Central memory CD8-positive, alpha-beta T cell (primary cell): Measurements from ENCODE around the gene RNF168.
"Not testable (repeated sequence)": the region's sequence is repeated elsewhere in the genome, so short reads cannot be mapped to it uniquely, and the experiment has no call there.

Experiments used
- ATAC-seq: fragments of 150-1000 bp; cut with Tn5 transposase; replicated peaks from 2 replicates; pipeline ENCODE4 v1.10.0; 2022; ENCODE audit warnings: mild to moderate bottlenecking, moderate FRiP score, moderate number of reproducible peaks; ENCODE audit not compliant: poor library complexity, severe bottlenecking; ENCODE audit errors: extremely low read depth
- DNase-seq, 2 donors: peaks; one replicate each; pipeline ENCODE4 v3.0.0; 2021; ENCODE audit warnings: low spot score in 2 of 2
- H3K27ac Mint-ChIP-seq: one replicate; pipeline ENCODE4 v1.8.0; 2022; ENCODE audit warnings: low read depth, mild to moderate bottlenecking, moderate library complexity, mixed read lengths
- H3K27me3 Mint-ChIP-seq: one replicate; pipeline ENCODE4 v1.8.0; 2022; ENCODE audit warnings: mixed read lengths
- H3K36me3 Mint-ChIP-seq: one replicate; pipeline ENCODE4 v1.8.0; 2022; ENCODE audit warnings: mild to moderate bottlenecking, moderate library complexity, mixed read lengths; ENCODE audit not compliant: insufficient read depth
- H3K4me1 Mint-ChIP-seq: one replicate; pipeline ENCODE4 v1.8.0; 2022; ENCODE audit warnings: mixed read lengths
- H3K4me3 Mint-ChIP-seq: one replicate; pipeline ENCODE4 v1.8.0; 2022; ENCODE audit warnings: mild to moderate bottlenecking, moderate library complexity, mixed read lengths
- H3K9me3 Mint-ChIP-seq: one replicate; pipeline ENCODE4 v1.8.0; 2022; ENCODE audit warnings: mixed read lengths

RNF168 gene

GRCh38 chr3:196511108-196511507 lies 7.5 kb upstream of the RNF168 start:
- H3K9me3 Mint-ChIP-seq, H3K36me3 Mint-ChIP-seq, DNase-seq, H3K4me1 Mint-ChIP-seq, H3K27ac Mint-ChIP-seq, ATAC-seq, H3K4me3 Mint-ChIP-seq: not testable (repeated sequence)
- H3K27me3 Mint-ChIP-seq: peaks cover 20% of the 10 kb centered on the region

GRCh38 chr3:196506687-196507086 lies 3.1 kb upstream of the RNF168 start:
- ATAC-seq (no peak), DNase-seq (no peak)
- Mint-ChIP-seq H3K36me3 (peaks cover 13% of the 10 kb centered on the region), H3K4me3 (no peak overlapping the region), H3K27ac (no peak overlapping the region), H3K4me1 (peaks cover 17% of the 10 kb centered on the region), H3K27me3 (peaks cover 1% of the 10 kb centered on the region), H3K9me3 (no peaks in the 10 kb centered on the region)

- H3K4me3 Mint-ChIP-seq: peak overlapping the region; percentile 97
These were observed 988 bp upstream of the RNF168 start for GRCh38 chr3:196504556-196504955.

GRCh38 chr3:196504077-196504398 lies 470 bp upstream of the RNF168 start:
- peaks cover 16% of the 10 kb centered on the region for H3K36me3 Mint-ChIP-seq
- ATAC-seq, H3K27me3 Mint-ChIP-seq, DNase-seq, H3K9me3 Mint-ChIP-seq: not testable (repeated sequence)
- peak overlapping the region; percentile 90 for H3K27ac Mint-ChIP-seq
- H3K4me3 Mint-ChIP-seq: peak overlapping the region; percentile 97
- H3K4me1 Mint-ChIP-seq: peaks cover 33% of the 10 kb centered on the region

More at GRCh38 chr3:196504556-196504955, 988 bp upstream of the RNF168 start:
- no peak for DNase-seq
- H3K27me3 Mint-ChIP-seq: no peaks in the 10 kb centered on the region
- peaks cover 28% of the 10 kb centered on the region for H3K4me1 Mint-ChIP-seq
- peaks cover 15% of the 10 kb centered on the region for H3K36me3 Mint-ChIP-seq
- H3K27ac Mint-ChIP-seq: no peak overlapping the region
- H3K9me3 Mint-ChIP-seq: no peaks in the 10 kb centered on the region
- ATAC-seq: no peak

- H3K9me3 Mint-ChIP-seq: no peaks in the 10 kb centered on the region
- peak; percentile 63 for ATAC-seq
These were observed 783 bp downstream of the RNF168 start for GRCh38 chr3:196502775-196503195.

GRCh38 chr3:196501316-196502044 lies 2.1 kb downstream of the RNF168 start:
- Mint-ChIP-seq H3K36me3 (peaks cover 23% of the 10 kb centered on the region), H3K4me3 (peak overlapping the region; percentile 97), H3K27me3 (no peaks in the 10 kb centered on the region), H3K4me1 (peaks cover 49% of the 10 kb centered on the region), H3K9me3 (no peaks in the 10 kb centered on the region), H3K27ac (peak overlapping the region; percentile 90)
- DNase-seq (no peak), ATAC-seq (peak; percentile 17)

More at GRCh38 chr3:196502775-196503195, 783 bp downstream of the RNF168 start:
- H3K4me3 Mint-ChIP-seq: peak overlapping the region; percentile 97
- peak; percentile 35 to 49 for DNase-seq
- peaks cover 22% of the 10 kb centered on the region for H3K36me3 Mint-ChIP-seq
- H3K27ac Mint-ChIP-seq: peak overlapping the region; percentile 90
- H3K27me3 Mint-ChIP-seq: no peaks in the 10 kb centered on the region
- peaks cover 46% of the 10 kb centered on the region for H3K4me1 Mint-ChIP-seq

GRCh38 chr3:196499807-196500524 lies 3.6 kb downstream of the RNF168 start:
- H3K9me3 Mint-ChIP-seq: no peaks in the 10 kb centered on the region
- peaks cover 30% of the 10 kb centered on the region for H3K36me3 Mint-ChIP-seq
- H3K27ac Mint-ChIP-seq: peak overlapping the region; percentile 44
- ATAC-seq (no peak), DNase-seq (no peak)
- peak overlapping the region; percentile 97 for H3K4me3 Mint-ChIP-seq
- H3K4me1 Mint-ChIP-seq: peaks cover 60% of the 10 kb centered on the region
- no peaks in the 10 kb centered on the region for H3K27me3 Mint-ChIP-seq

- Mint-ChIP-seq H3K4me1 (peaks cover 62% of the 10 kb centered on the region), H3K4me3 (peak overlapping the region; percentile 97), H3K9me3 (no peaks in the 10 kb centered on the region), H3K27ac (no peak overlapping the region), H3K36me3 (peaks cover 31% of the 10 kb centered on the region), H3K27me3 (no peaks in the 10 kb centered on the region)
- ATAC-seq: no peak
- no peak for DNase-seq
These were observed 4.5 kb downstream of the RNF168 start for GRCh38 chr3:196499061-196499460.

- Mint-ChIP-seq H3K4me3 (no peak overlapping the region), H3K4me1 (peaks cover 62% of the 10 kb centered on the region), H3K36me3 (peaks cover 29% of the 10 kb centered on the region), H3K27me3 (no peaks in the 10 kb centered on the region), H3K9me3 (no peaks in the 10 kb centered on the region), H3K27ac (no peak overlapping the region)
- no peak for ATAC-seq
- no peak for DNase-seq
These were observed 5.3 kb downstream of the RNF168 start for GRCh38 chr3:196498297-196498696.

- Mint-ChIP-seq H3K4me1 (peaks cover 66% of the 10 kb centered on the region), H3K9me3 (no peaks in the 10 kb centered on the region), H3K36me3 (peaks cover 19% of the 10 kb centered on the region), H3K27me3 (no peaks in the 10 kb centered on the region), H3K27ac (no peak overlapping the region), H3K4me3 (no peak overlapping the region)
- DNase-seq (no peak), ATAC-seq (no peak)
These were observed 7.4 kb downstream of the RNF168 start for GRCh38 chr3:196496183-196496582.

DNA sequence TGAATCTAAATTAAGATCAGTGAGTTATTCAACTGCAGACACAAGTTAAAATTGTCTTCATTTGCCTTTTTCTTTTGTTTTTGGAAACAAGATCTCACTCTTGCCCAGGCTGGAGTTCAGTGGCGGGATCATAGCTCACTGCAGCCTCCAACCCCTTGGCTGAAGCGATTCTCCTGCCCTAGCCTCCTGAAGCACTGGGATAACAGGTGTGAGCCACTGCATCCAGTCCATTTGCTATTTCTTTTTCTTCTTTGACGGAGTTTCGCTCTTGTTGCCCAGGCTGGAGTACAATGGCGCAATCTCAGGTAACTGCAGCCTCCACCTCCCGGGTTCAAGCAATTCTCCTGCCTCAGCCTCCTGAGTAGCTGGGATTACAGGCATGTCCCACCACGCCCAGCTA lies 10.3 kb downstream of the RNF168 start:
- ATAC-seq (no peak), DNase-seq (no peak)
- Mint-ChIP-seq H3K27me3 (no peaks in the 10 kb centered on the region), H3K4me3 (no peak overlapping the region), H3K27ac (no peak overlapping the region), H3K36me3 (peaks cover 18% of the 10 kb centered on the region), H3K4me1 (peaks cover 57% of the 10 kb centered on the region), H3K9me3 (no peaks in the 10 kb centered on the region)

GRCh38 chr3:196492080-196492479 lies 11.5 kb downstream of the RNF168 start:
- peaks cover 55% of the 10 kb centered on the region for H3K4me1 Mint-ChIP-seq
- H3K9me3 Mint-ChIP-seq: no peaks in the 10 kb centered on the region
- no peak overlapping the region for H3K27ac Mint-ChIP-seq
- DNase-seq: no peak
- no peak for ATAC-seq
- no peak overlapping the region for H3K4me3 Mint-ChIP-seq
- no peaks in the 10 kb centered on the region for H3K27me3 Mint-ChIP-seq
- H3K36me3 Mint-ChIP-seq: peaks cover 22% of the 10 kb centered on the region

DNA sequence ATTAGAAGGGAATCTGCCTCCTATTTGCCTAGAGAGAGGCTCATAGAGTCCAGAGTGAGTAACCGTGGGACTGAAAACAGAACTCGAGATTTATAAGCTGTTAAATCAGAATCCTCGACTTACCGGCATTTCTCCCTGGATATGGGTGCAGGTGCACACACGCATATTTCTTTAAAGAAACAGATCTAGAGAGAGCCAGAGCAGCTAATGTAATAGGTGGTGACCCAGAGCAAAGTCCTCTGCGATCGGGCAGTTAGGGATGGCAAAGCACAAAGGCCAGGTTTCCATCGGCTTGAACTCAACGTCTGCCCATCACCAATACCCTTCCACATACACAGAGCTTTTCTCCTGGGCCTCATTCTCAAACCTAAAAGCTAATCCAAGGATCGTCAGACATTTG lies 13.8 kb downstream of the RNF168 start:
- Mint-ChIP-seq H3K4me3 (no peak overlapping the region), H3K27me3 (no peaks in the 10 kb centered on the region), H3K36me3 (peaks cover 34% of the 10 kb centered on the region), H3K9me3 (no peaks in the 10 kb centered on the region), H3K27ac (peak overlapping the region; percentile 78), H3K4me1 (peaks cover 40% of the 10 kb centered on the region)
- DNase-seq (no peak), ATAC-seq (no peak)
